Activated CD4-positive, alpha-beta T cell treated with anti-CD3 and anti-CD28 coated beads, Interleukin-2, amount 10 ng/mL, durations not matched to agents 7 days and 5 days (primary cell): Measurements from ENCODE around the gene PROK1. TPM values are rescaled to one million over a fixed set of nuclear protein-coding genes. Genes with fewer than 3 reads are reported as not detected.

Source experiments
- CTCF ChIA-PET: fragments of 350-600 bp; sonication (Branson Sonifier 250); formaldehyde crosslinking; loops from one replicate; lab custom pipeline; 2021; ENCODE audit warnings: antibody characterized with exemption; lab: Charles Lee
- POLR2A ChIA-PET: fragments of 350-600 bp; sonication (Branson Sonifier 250); formaldehyde crosslinking; loops from one replicate; lab custom pipeline; 2021; ENCODE audit warnings: antibody characterized with exemption; lab: Charles Lee
- DNase-seq: peaks from one replicate; pipeline ENCODE4 v3.0.0-alpha.2; 2020
- H3K27ac Mint-ChIP-seq: one replicate; pipeline ENCODE4 v1.8.0; 2021; ENCODE audit warnings: mild to moderate bottlenecking, moderate library complexity, mixed read lengths
- H3K27me3 Mint-ChIP-seq: one replicate; pipeline ENCODE4 v1.8.0; 2021; ENCODE audit warnings: mixed read lengths
- H3K36me3 Mint-ChIP-seq: one replicate; pipeline ENCODE4 v1.8.0; 2021; ENCODE audit warnings: low read depth, mixed read lengths
- H3K4me1 Mint-ChIP-seq: one replicate; pipeline ENCODE4 v1.8.0; 2021; ENCODE audit warnings: mixed read lengths
- H3K4me3 Mint-ChIP-seq: one replicate; pipeline ENCODE4 v1.8.0; 2021; ENCODE audit warnings: mild to moderate bottlenecking, moderate library complexity, mixed read lengths
- H3K9me3 Mint-ChIP-seq: one replicate; pipeline ENCODE4 v1.8.0; 2021; ENCODE audit warnings: mixed read lengths
- total RNA-seq, 2 experiments: library from RNA; stranded (reverse); gene quantifications; one replicate each; pipeline ENCODE4 v1.2.3, GENCODE V29; 2021

Gene PROK1
- total RNA-seq, 2 experiments from 2014 or later, result not detected

DNA sequence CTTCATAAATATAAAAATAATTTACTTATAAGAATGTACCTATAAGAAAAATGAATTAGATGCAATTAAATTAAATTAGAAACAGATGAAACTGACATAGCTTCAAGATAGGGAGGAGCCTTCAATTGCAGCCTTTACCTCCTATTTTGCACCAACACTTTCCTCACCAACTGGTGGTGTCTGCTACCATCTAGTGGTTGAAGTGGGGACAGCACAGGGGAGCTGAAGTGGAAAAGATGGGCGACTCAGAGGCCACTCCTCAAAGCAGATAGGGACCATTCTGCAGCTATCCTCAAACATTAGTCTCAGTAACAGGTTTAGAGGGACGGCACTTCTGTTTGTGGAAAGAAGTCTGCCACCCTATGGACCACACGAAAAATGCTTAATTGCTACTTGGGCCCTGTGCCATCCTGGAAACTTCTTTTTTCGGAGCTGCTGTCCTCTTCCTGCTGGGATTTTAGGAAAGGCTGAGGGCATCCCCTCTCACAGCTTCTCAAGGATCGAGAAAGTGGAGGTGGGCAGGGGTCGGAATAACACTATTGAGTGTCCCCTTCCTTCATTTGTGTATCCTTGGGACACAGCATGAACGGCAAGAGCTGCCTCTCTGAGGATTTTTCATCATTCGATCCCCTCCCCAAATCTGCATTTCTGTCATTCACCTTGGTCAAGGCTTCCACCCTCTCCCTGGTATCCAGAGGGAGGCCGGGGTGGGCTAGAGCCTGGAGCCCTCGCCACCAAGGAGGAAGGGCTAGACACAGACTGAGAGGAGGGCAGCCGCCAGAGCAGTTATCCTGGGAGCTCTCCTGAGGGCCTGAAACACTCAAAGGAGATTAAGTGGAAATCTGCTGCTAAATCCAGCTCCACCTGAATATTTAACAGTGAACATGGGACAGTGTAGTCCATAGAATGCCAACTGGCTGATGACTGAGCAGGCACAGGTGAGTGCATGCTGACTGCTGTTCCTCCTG is 9.6 kb downstream of the PROK1 start:
- ChIA-PET CTCF (interaction anchor here (0.7 to 2.5 kb wide), 42 partner anchors 9 to 401 kb away, joined by 3 to 36 read pairs (median 4); partner anchors contain the start of genes KCNA2, KCNC4, LAMTOR5 and RBM15), POLR2A (interaction anchor here (0.6 kb wide), 1 partner anchor 327 kb away, joined by 4 read pairs; no protein-coding TSS in a partner anchor)
- no peak overlapping the region for H3K27ac Mint-ChIP-seq
- peak; percentile 88 for DNase-seq
- no peaks in the 10 kb centered on the region for H3K9me3 Mint-ChIP-seq
- no peaks in the 10 kb centered on the region for H3K36me3 Mint-ChIP-seq
- H3K4me3 Mint-ChIP-seq, result no peak overlapping the region
- H3K4me1 Mint-ChIP-seq, result no peaks in the 10 kb centered on the region
- H3K27me3 Mint-ChIP-seq, result no peaks in the 10 kb centered on the region

DNA sequence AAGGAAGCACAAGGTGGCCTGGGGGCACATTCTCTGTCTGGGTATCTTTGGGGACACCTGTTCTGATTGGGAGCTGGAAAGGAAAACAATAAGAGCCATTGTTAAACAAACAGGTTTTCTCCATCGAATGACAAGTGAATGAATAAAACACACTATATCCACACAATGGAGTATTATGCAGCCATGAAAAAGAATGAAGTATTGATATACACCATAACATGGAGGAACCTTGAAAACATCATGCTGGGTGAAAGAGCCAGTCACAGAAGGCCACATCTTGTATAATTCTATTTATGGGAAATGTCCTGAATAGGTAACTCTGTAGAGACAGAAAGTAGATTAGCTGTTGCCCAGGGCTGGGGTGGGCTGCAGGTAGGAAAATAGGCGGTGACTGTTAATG is 11.1 kb downstream of the PROK1 start:
- ChIA-PET CTCF (interaction anchor here (0.9 to 4.1 kb wide), 2 partner anchors 34 to 255 kb away, joined by 6 to 15 read pairs; no protein-coding TSS in a partner anchor), POLR2A (no interaction called here)
- H3K4me3 Mint-ChIP-seq, result no peak overlapping the region
- no peaks in the 10 kb centered on the region for H3K27me3 Mint-ChIP-seq
- no peaks in the 10 kb centered on the region for H3K4me1 Mint-ChIP-seq
- DNase-seq, result no peak
- no peaks in the 10 kb centered on the region for H3K36me3 Mint-ChIP-seq
- H3K9me3 Mint-ChIP-seq, result no peaks in the 10 kb centered on the region
- H3K27ac Mint-ChIP-seq, result no peak overlapping the region

DNA sequence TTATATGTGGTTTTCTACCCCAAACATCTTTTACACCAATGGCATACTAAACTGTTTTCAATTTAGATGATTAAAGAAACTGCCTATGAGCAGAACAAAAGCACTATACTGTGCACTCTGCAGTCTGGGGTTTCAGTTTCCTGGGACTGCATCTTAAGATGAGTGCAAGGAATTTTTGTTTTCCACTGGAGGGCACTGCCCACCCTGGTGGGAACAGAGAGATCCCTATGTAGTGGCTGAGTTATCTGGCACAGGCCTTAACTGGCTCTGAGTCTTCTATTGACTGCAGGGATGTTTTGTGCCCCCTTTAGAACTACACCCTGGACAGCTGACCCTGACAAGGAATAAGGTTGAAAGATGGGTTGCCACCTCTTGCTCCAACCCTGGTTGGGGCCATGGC is 12.0 kb downstream of the PROK1 start:
- Mint-ChIP-seq H3K27ac (no peak overlapping the region), H3K4me1 (no peaks in the 10 kb centered on the region), H3K27me3 (no peaks in the 10 kb centered on the region), H3K9me3 (no peaks in the 10 kb centered on the region), H3K36me3 (no peaks in the 10 kb centered on the region), H3K4me3 (no peak overlapping the region)
- DNase-seq, result no peak
- ChIA-PET CTCF (interaction anchor here (0.9 to 4.1 kb wide), 3 partner anchors 33 to 266 kb away, joined by 3 to 15 read pairs (median 6); no protein-coding TSS in a partner anchor), POLR2A (no interaction called here)

DNA sequence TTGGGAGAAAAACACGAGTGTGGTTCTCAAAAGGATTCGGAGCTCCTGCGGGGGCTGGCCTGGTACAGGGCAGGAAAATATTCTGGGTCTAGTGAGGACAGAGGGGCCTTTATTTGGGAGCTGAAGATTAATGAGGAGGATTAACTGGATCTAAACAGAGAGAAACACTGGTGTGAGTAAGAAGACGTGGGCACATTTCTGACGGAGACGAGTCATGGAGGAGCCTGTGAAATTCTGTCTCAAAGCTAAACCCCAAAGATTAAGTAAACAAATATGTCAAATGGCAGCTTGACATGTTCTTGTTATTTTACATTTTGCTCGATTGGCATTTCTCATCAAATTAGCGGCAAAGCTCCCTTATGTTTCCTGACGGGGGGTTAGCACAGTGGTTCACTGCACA is 12.8 kb downstream of the PROK1 start:
- DNase-seq, result no peak
- POLR2A ChIA-PET, result no interaction called here
- H3K4me3 Mint-ChIP-seq, result no peak overlapping the region
- no peaks in the 10 kb centered on the region for H3K4me1 Mint-ChIP-seq
- H3K9me3 Mint-ChIP-seq, result no peaks in the 10 kb centered on the region
- H3K27me3 Mint-ChIP-seq, result peaks cover 3% of the 10 kb centered on the region
- no peaks in the 10 kb centered on the region for H3K36me3 Mint-ChIP-seq
- no peak overlapping the region for H3K27ac Mint-ChIP-seq
- CTCF ChIA-PET, result interaction anchor here (1.3 to 4.1 kb wide), 3 partner anchors 256 to 288 kb away, joined by 3 to 15 read pairs (median 3); no protein-coding TSS in a partner anchor

DNA sequence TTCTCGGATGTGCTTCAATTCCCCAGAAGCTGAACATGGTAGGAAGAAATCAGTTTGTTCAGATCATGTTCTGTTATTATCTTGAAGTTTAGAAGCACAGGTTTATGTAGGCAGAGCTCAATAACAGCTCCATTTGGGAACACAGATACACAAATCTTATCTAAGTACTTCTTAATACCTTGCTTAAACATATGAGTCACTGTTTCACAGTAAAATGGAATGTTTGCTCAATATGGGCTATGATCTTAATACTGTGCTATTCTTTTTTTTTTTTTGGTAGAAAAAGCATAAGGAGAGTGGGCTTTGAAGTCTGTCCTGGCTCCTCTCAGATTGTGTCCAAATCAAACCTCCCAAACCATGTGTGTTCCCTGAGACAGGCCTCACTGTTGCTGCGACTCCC is 13.4 kb downstream of the PROK1 start:
- H3K36me3 Mint-ChIP-seq, result no peaks in the 10 kb centered on the region
- POLR2A ChIA-PET, result no interaction called here
- H3K4me3 Mint-ChIP-seq, result no peak overlapping the region
- H3K27me3 Mint-ChIP-seq, result peaks cover 3% of the 10 kb centered on the region
- H3K9me3 Mint-ChIP-seq, result no peaks in the 10 kb centered on the region
- DNase-seq, result no peak
- CTCF ChIA-PET, result interaction anchor here (1.3 to 4.1 kb wide), 3 partner anchors 257 to 289 kb away, joined by 3 to 15 read pairs (median 3); no protein-coding TSS in a partner anchor
- H3K27ac Mint-ChIP-seq, result no peak overlapping the region
- H3K4me1 Mint-ChIP-seq, result no peaks in the 10 kb centered on the region

DNA sequence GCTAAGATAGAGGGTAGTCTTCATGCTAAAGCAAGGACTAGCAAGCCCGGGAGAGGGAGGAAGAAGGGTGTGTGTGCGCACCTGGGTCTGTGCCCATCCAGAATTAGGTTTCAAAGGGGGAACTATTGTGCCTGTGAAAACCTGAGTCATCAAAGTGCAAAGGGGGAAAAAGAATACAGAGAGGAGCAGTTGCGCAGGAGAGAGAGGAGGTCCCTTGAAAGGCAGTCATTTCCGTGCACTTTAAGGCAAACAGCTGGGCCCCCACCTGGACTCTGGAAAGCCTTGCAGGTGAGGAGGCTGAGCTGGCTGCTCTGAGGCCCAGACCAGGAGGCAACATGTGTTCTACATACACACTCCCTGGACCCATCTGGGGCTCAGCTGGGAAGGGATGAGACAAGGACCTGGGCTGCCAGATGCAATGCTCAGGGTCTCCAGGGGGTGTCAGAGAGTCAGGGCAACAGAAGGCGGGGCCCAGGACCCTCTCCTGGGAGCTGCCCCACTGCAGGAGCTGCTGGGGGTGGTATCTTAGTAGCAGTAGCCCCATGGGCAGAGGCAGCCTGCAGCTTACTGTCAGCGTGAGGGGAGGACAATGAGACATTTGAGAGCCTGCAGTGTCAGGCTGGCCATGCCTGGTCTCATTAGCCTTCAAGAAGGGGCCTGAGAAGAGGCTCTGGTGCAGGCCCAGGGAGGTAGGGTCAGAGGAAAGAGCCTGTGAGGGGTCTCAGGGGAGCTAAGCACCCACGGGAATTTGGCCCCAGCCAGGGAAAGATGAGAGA is 14.3 kb downstream of the PROK1 start:
- H3K9me3 Mint-ChIP-seq, result no peaks in the 10 kb centered on the region
- H3K4me3 Mint-ChIP-seq, result no peak overlapping the region
- H3K4me1 Mint-ChIP-seq, result no peaks in the 10 kb centered on the region
- no peak overlapping the region for H3K27ac Mint-ChIP-seq
- no peak for DNase-seq
- POLR2A ChIA-PET, result no interaction called here
- H3K27me3 Mint-ChIP-seq, result peaks cover 8% of the 10 kb centered on the region
- CTCF ChIA-PET, result interaction anchor here (0.8 to 4.1 kb wide), 6 partner anchors 19 to 269 kb away, joined by 3 to 15 read pairs (median 3); no protein-coding TSS in a partner anchor
- no peaks in the 10 kb centered on the region for H3K36me3 Mint-ChIP-seq

DNA sequence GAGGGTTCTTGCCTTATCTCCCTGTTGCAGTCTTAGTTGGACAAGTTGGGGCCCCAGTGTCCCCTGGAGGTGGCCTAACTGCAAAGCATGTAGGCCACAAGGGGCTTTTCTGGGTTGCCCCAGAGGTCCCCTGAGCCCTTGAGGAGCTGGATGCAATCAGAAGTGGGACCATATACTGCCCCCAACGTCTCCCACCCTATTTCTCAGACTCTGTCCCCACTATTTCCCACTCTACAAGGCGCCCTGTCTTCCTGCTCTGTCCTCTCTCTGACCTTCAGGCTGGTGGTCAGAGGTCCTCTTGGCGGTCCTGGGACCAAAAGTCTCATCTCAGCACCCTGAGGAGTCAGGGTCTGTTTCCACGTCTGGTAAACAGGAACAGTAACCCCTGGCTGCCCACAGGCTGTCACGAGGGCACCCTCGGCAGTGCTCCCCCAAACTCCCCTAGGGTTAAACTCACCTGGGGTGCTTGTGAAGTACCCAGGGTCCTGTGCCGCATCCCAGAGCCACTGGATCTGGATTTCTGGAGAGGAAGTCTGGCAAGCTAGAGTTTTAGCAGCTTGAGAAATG is 14.9 kb downstream of the PROK1 start:
- no peak overlapping the region for H3K4me3 Mint-ChIP-seq
- H3K27me3 Mint-ChIP-seq, result peaks cover 12% of the 10 kb centered on the region
- ChIA-PET POLR2A (no interaction called here), CTCF (interaction anchor here (0.8 to 4.1 kb wide), 6 partner anchors 18 to 269 kb away, joined by 3 to 15 read pairs (median 3); no protein-coding TSS in a partner anchor)
- H3K36me3 Mint-ChIP-seq, result no peaks in the 10 kb centered on the region
- no peaks in the 10 kb centered on the region for H3K9me3 Mint-ChIP-seq
- H3K27ac Mint-ChIP-seq, result no peak overlapping the region
- no peaks in the 10 kb centered on the region for H3K4me1 Mint-ChIP-seq
- no peak for DNase-seq

DNA sequence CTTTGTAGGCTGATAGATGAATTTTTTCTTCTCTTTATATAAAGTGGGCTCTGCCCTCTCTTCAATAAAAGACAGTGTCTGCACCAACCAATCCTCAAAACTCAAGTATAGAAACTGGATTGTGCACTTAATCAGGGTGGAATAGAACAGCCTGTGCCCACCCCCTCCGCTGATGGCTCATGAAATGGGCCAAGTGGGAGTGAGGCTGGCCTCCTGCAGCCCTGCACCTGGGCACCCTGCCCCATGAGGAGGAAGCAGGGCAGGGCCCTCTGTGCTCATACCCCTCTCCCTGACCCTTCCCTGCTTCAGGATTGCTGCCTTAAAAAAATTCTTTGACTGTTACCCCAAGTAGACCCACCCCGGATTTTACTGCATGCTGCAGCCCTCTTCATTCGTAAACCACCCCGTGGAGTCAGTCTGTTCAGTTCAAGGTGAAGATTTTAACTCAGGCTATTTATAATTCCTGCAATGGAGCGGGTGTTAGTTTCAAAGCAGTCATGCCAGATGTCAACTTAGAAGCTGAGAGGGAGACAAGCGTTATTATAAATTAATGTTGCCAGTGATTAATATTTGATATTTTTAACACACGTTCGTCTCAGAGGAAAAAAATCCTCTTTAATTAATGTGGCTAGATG is 15.8 kb downstream of the PROK1 start:
- no peaks in the 10 kb centered on the region for H3K36me3 Mint-ChIP-seq
- DNase-seq, result no peak
- H3K4me3 Mint-ChIP-seq, result no peak overlapping the region
- H3K27me3 Mint-ChIP-seq, result peaks cover 12% of the 10 kb centered on the region
- H3K9me3 Mint-ChIP-seq, result no peaks in the 10 kb centered on the region
- POLR2A ChIA-PET, result no interaction called here
- no peaks in the 10 kb centered on the region for H3K4me1 Mint-ChIP-seq
- H3K27ac Mint-ChIP-seq, result no peak overlapping the region
- CTCF ChIA-PET, result interaction anchor here (0.6 to 1.4 kb wide), 2 partner anchors 98 to 270 kb away, joined by 3 to 4 read pairs; no protein-coding TSS in a partner anchor

DNA sequence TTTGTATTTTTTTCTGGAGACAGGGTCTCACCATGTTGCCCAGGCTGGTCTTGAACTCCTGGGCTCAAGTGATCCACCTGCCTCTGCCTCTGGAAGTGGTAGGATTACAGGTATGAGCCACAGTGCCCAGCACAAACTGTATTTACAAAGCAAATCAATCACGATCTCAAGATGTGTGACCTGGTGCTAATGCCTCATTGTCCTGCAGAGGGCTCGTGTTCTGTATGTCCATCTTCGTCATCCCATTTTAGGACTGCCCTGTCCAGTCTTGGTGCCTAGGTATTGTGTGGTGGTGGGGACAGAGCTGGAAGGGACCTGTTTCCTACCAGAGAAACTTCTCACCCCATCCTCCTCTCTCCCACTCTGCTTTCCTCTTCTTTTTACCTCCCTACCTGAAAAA is 20.2 kb downstream of the PROK1 start:
- no peak overlapping the region for H3K4me3 Mint-ChIP-seq
- ChIA-PET CTCF (no interaction called here), POLR2A (no interaction called here)
- no peak for DNase-seq
- peaks cover 12% of the 10 kb centered on the region for H3K27me3 Mint-ChIP-seq
- no peaks in the 10 kb centered on the region for H3K9me3 Mint-ChIP-seq
- no peaks in the 10 kb centered on the region for H3K4me1 Mint-ChIP-seq
- no peaks in the 10 kb centered on the region for H3K36me3 Mint-ChIP-seq
- no peak overlapping the region for H3K27ac Mint-ChIP-seq

DNA sequence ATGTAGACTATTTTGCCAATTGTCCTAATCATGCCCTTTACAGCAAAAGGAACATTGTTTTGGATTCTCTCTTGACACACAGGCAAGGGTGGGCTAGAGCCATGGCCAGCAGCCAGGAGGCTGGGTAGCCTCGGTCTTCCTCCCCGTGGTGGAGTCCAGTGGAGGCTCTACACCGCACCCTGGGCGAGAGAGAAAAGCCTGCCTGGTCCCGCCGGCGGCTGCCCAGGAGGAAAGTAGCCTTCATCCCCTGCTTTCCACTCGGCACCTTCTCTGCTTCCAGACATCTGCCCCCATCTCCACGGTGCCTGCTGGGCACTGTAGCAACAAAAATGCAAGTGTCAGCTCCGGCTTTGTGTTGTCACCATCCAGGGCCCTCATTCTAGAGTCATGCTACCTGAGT is 21.6 kb downstream of the PROK1 start:
- Mint-ChIP-seq H3K4me3 (no peak overlapping the region), H3K9me3 (no peaks in the 10 kb centered on the region), H3K27me3 (peaks cover 12% of the 10 kb centered on the region), H3K27ac (no peak overlapping the region), H3K4me1 (no peaks in the 10 kb centered on the region), H3K36me3 (no peaks in the 10 kb centered on the region)
- DNase-seq, result no peak
- POLR2A ChIA-PET, result no interaction called here
- CTCF ChIA-PET, result interaction anchor here (2.6 kb wide), 1 partner anchor 23 kb away, joined by 7 read pairs; no protein-coding TSS in a partner anchor

DNA sequence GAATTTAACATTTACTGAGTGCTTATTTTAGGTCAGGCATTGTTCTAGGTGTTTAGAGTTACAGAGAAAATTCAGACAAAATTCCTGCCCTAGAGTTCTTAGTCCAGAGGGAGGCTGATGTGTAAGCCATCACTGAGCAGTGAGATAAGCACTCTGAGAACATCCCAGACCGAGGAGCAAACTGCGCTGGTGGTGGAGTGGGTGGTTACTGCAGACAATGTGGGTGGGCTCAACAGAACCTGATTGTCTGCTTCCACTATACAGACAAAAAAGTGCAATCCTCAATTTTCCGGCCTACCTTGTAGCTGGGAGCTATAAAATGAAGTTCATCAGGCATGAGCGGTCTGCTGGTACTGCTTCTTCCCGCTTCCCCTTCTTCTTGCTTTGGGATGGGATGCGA is 23.5 kb downstream of the PROK1 start:
- DNase-seq, result no peak

More for the DNA sequence above, 23.5 kb downstream of the PROK1 start:
- no peaks in the 10 kb centered on the region for H3K4me1 Mint-ChIP-seq
- ChIA-PET CTCF (interaction anchor here (1.2 to 2.6 kb wide), 3 partner anchors 14 to 331 kb away, joined by 3 to 7 read pairs (median 3); no protein-coding TSS in a partner anchor), POLR2A (no interaction called here)
- H3K27ac Mint-ChIP-seq, result no peak overlapping the region
- H3K9me3 Mint-ChIP-seq, result no peaks in the 10 kb centered on the region
- H3K36me3 Mint-ChIP-seq, result no peaks in the 10 kb centered on the region
- no peak overlapping the region for H3K4me3 Mint-ChIP-seq
- peaks cover 7% of the 10 kb centered on the region for H3K27me3 Mint-ChIP-seq
